ENCODE data around the gene ACBD6.

ACBD6 gene

GRCh38 chr1:180535418-180535999, 33.1 kb upstream of the ACBD6 start:
- no peaks in the 10 kb centered on the region for H3K36me3 Mint-ChIP-seq
- no peaks in the 10 kb centered on the region for H3K9me3 Mint-ChIP-seq
- no peaks in the 10 kb centered on the region for H3K4me1 Mint-ChIP-seq
- H3K4me3 Mint-ChIP-seq, result no peak overlapping the region
- peaks cover 27% of the 10 kb centered on the region for H3K27me3 Mint-ChIP-seq
- CTCF ChIA-PET, result interaction anchor here (13.6 kb wide), 1 partner anchor 328 kb away, joined by 129 read pairs; no protein-coding TSS in a partner anchor
- H3K27ac Mint-ChIP-seq, result no peak overlapping the region
- no peak for DNase-seq

- CTCF ChIA-PET, result interaction anchor here (1.0 to 13.6 kb wide), 5 partner anchors 10 to 329 kb away, joined by 3 to 129 read pairs (median 3); no protein-coding TSS in a partner anchor
- no peaks in the 10 kb centered on the region for H3K4me1 Mint-ChIP-seq
- peaks cover 22% of the 10 kb centered on the region for H3K27me3 Mint-ChIP-seq
- H3K27ac Mint-ChIP-seq, result no peak overlapping the region
- no peaks in the 10 kb centered on the region for H3K9me3 Mint-ChIP-seq
- no peak for DNase-seq
- no peak overlapping the region for H3K4me3 Mint-ChIP-seq
- no peaks in the 10 kb centered on the region for H3K36me3 Mint-ChIP-seq
Observed at GRCh38 chr1:180534214-180534613, 31.8 kb upstream of the ACBD6 start.

GRCh38 chr1:180533266-180533987, 31.1 kb upstream of the ACBD6 start:
- CTCF ChIA-PET, result interaction anchor here (0.6 to 13.6 kb wide), 11 partner anchors 9 to 330 kb away, joined by 3 to 129 read pairs (median 3); partner anchors contain the start of gene XPR1
- H3K9me3 Mint-ChIP-seq, result no peaks in the 10 kb centered on the region
- no peak overlapping the region for H3K4me3 Mint-ChIP-seq
- H3K36me3 Mint-ChIP-seq, result no peaks in the 10 kb centered on the region
- H3K27me3 Mint-ChIP-seq, result peaks cover 22% of the 10 kb centered on the region
- DNase-seq, result peak; percentile 78
- no peak overlapping the region for H3K27ac Mint-ChIP-seq
- H3K4me1 Mint-ChIP-seq, result no peaks in the 10 kb centered on the region

GRCh38 chr1:180532854-180533253, 30.5 kb upstream of the ACBD6 start:
- Mint-ChIP-seq H3K4me1 (no peaks in the 10 kb centered on the region), H3K36me3 (no peaks in the 10 kb centered on the region), H3K4me3 (no peak overlapping the region), H3K27me3 (peaks cover 22% of the 10 kb centered on the region), H3K9me3 (no peaks in the 10 kb centered on the region), H3K27ac (no peak overlapping the region)
- DNase-seq, result no peak
- CTCF ChIA-PET, result interaction anchor here (0.6 to 13.6 kb wide), 8 partner anchors 8 to 331 kb away, joined by 3 to 129 read pairs (median 4); partner anchors contain the start of gene XPR1

GRCh38 chr1:180530501-180530900, 28.1 kb upstream of the ACBD6 start:
- CTCF ChIA-PET, result interaction anchor here (13.6 kb wide), 1 partner anchor 333 kb away, joined by 129 read pairs; no protein-coding TSS in a partner anchor
- Mint-ChIP-seq H3K4me1 (no peaks in the 10 kb centered on the region), H3K27ac (no peak overlapping the region)

GRCh38 chr1:180528868-180529470, 26.6 kb upstream of the ACBD6 start:
- Mint-ChIP-seq H3K27me3 (peaks cover 13% of the 10 kb centered on the region), H3K4me1 (no peaks in the 10 kb centered on the region), H3K36me3 (no peaks in the 10 kb centered on the region), H3K27ac (no peak overlapping the region), H3K9me3 (no peaks in the 10 kb centered on the region), H3K4me3 (no peak overlapping the region)
- CTCF ChIA-PET, result interaction anchor here (1.0 to 13.6 kb wide), 3 partner anchors 9 to 335 kb away, joined by 3 to 129 read pairs (median 3); no protein-coding TSS in a partner anchor
- DNase-seq, result no peak

More at GRCh38 chr1:180530501-180530900, 28.1 kb upstream of the ACBD6 start:
- no peaks in the 10 kb centered on the region for H3K9me3 Mint-ChIP-seq
- H3K4me3 Mint-ChIP-seq, result no peak overlapping the region
- peaks cover 13% of the 10 kb centered on the region for H3K27me3 Mint-ChIP-seq
- no peak for DNase-seq
- H3K36me3 Mint-ChIP-seq, result no peaks in the 10 kb centered on the region

GRCh38 chr1:180527101-180527669, 24.8 kb upstream of the ACBD6 start:
- Mint-ChIP-seq H3K4me3 (no peak overlapping the region), H3K9me3 (no peaks in the 10 kb centered on the region), H3K4me1 (no peaks in the 10 kb centered on the region), H3K27ac (no peak overlapping the region), H3K27me3 (peaks cover 5% of the 10 kb centered on the region), H3K36me3 (no peaks in the 10 kb centered on the region)
- CTCF ChIA-PET, result interaction anchor here (0.6 to 13.6 kb wide), 3 partner anchors 48 to 336 kb away, joined by 3 to 129 read pairs (median 5); no protein-coding TSS in a partner anchor
- no peak for DNase-seq

GRCh38 chr1:180525715-180526039, 23.3 kb upstream of the ACBD6 start:
- no peaks in the 10 kb centered on the region for H3K9me3 Mint-ChIP-seq
- H3K4me3 Mint-ChIP-seq, result no peak overlapping the region
- CTCF ChIA-PET, result interaction anchor here (2.2 kb wide), 1 partner anchor 10 kb away, joined by 5 read pairs; no protein-coding TSS in a partner anchor
- H3K27me3 Mint-ChIP-seq, result peaks cover 5% of the 10 kb centered on the region
- H3K4me1 Mint-ChIP-seq, result no peaks in the 10 kb centered on the region
- no peaks in the 10 kb centered on the region for H3K36me3 Mint-ChIP-seq
- no peak for DNase-seq
- no peak overlapping the region for H3K27ac Mint-ChIP-seq

GRCh38 chr1:180524915-180525714, 22.7 kb upstream of the ACBD6 start:
- Mint-ChIP-seq H3K9me3 (no peaks in the 10 kb centered on the region), H3K27me3 (peaks cover 5% of the 10 kb centered on the region), H3K27ac (no peak overlapping the region), H3K4me1 (no peaks in the 10 kb centered on the region), H3K36me3 (no peaks in the 10 kb centered on the region), H3K4me3 (no peak overlapping the region)
- no peak for DNase-seq
- CTCF ChIA-PET, result interaction anchor here (0.6 to 2.2 kb wide), 4 partner anchors 8 to 338 kb away, joined by 3 to 5 read pairs (median 3); no protein-coding TSS in a partner anchor

- Mint-ChIP-seq H3K27ac (no peak overlapping the region), H3K4me1 (no peaks in the 10 kb centered on the region), H3K4me3 (no peak overlapping the region), H3K27me3 (peaks cover 11% of the 10 kb centered on the region), H3K9me3 (no peaks in the 10 kb centered on the region), H3K36me3 (no peaks in the 10 kb centered on the region)
- no peak for DNase-seq
- CTCF ChIA-PET, result interaction anchor here (0.6 to 2.2 kb wide), 4 partner anchors 9 to 339 kb away, joined by 3 to 5 read pairs (median 3); no protein-coding TSS in a partner anchor
Observed at GRCh38 chr1:180524160-180524914, 22.0 kb upstream of the ACBD6 start.

- Mint-ChIP-seq H3K36me3 (no peaks in the 10 kb centered on the region), H3K9me3 (no peaks in the 10 kb centered on the region), H3K27ac (no peak overlapping the region), H3K27me3 (peaks cover 9% of the 10 kb centered on the region), H3K4me3 (no peak overlapping the region), H3K4me1 (no peaks in the 10 kb centered on the region)
- DNase-seq, result no peak
- CTCF ChIA-PET, result interaction anchor here (1.2 kb wide), 1 partner anchor 340 kb away, joined by 7 read pairs; no protein-coding TSS in a partner anchor
Observed at GRCh38 chr1:180522213-180522515, 19.8 kb upstream of the ACBD6 start.

- H3K4me3 Mint-ChIP-seq, result no peak overlapping the region
- DNase-seq, result no peak
- peaks cover 6% of the 10 kb centered on the region for H3K27me3 Mint-ChIP-seq
- H3K36me3 Mint-ChIP-seq, result no peaks in the 10 kb centered on the region
- no peak overlapping the region for H3K27ac Mint-ChIP-seq
- H3K4me1 Mint-ChIP-seq, result no peaks in the 10 kb centered on the region
- H3K9me3 Mint-ChIP-seq, result no peaks in the 10 kb centered on the region
- CTCF ChIA-PET, result interaction anchor here (1.2 kb wide), 1 partner anchor 340 kb away, joined by 7 read pairs; no protein-coding TSS in a partner anchor
Observed at GRCh38 chr1:180521474-180522212, 19.3 kb upstream of the ACBD6 start.

Data from activated naive CD4-positive, alpha-beta T cell treated with anti-CD3 and anti-CD28 coated beads, Interleukin-2, amount 10 ng/mL, durations not matched to agents 7 days and 5 days (primary cell).